Astrocyte of the spinal cord (primary cell): Measurements from ENCODE around the gene SIN3A.

Experiments
- DNase-seq: peaks from one replicate; pipeline ENCODE4 v3.0.0; 2011; ENCODE audit warnings: low read depth, low spot score
- H3K4me3 ChIP-seq: 2 replicates; pipeline ENCODE4 v1.5.1; 2011; ENCODE audit warnings: low read depth, mild to moderate bottlenecking, low read length, moderate library complexity
- CTCF ChIP-seq: IDR thresholded peaks from 2 replicates; pipeline ENCODE4 v1.5.1; 2012; ENCODE audit warnings: low read depth, mild to moderate bottlenecking, low read length, inconsistent platforms
- in situ Hi-C: cut with HindIII; loops from 2 replicates; pipeline ENCODE4 v1.10.0; 2017; ENCODE audit warnings: low sequenced_read_pairs

SIN3A gene

GRCh38 chr15:75361989-75362641, 89.4 kb downstream of the SIN3A start:
- H3K4me3 ChIP-seq: no peak overlapping the region

GRCh38 chr15:75361361-75361988, 90.0 kb downstream of the SIN3A start:
- no peak overlapping the region for H3K4me3 ChIP-seq
- no peak for DNase-seq
- in situ Hi-C loops: no loop called here
- TF ChIP-seq CTCF: no peak

More at GRCh38 chr15:75361989-75362641, 89.4 kb downstream of the SIN3A start:
- in situ Hi-C loops: no loop called here
- no peak for TF ChIP-seq CTCF
- DNase-seq: no peak

- no peak for DNase-seq
- TF ChIP-seq CTCF: no peak
- in situ Hi-C loops: no loop called here
- H3K4me3 ChIP-seq: no peak overlapping the region
Observed at GRCh38 chr15:75360856-75361255, 90.6 kb downstream of the SIN3A start.

- no peak overlapping the region for H3K4me3 ChIP-seq
- in situ Hi-C loops: no loop called here
- TF ChIP-seq CTCF: no peak
- DNase-seq: no peak
Observed at GRCh38 chr15:75360391-75360790, 91.1 kb downstream of the SIN3A start.

- in situ Hi-C loops: no loop called here
- no peak for DNase-seq
- TF ChIP-seq CTCF: no peak
- H3K4me3 ChIP-seq: no peak overlapping the region
Observed at GRCh38 chr15:75359537-75360250, 91.8 kb downstream of the SIN3A start.

- no peak overlapping the region for H3K4me3 ChIP-seq
- no peak for DNase-seq
- no peak for TF ChIP-seq CTCF
- in situ Hi-C loops: no loop called here
Observed at GRCh38 chr15:75358771-75359536, 92.5 kb downstream of the SIN3A start.
